SJSA1 (cell line): Measurements from ENCODE around the gene GALR3. TPM values are rescaled to one million over a fixed set of nuclear protein-coding genes. Genes with fewer than 3 reads are reported as not detected.
A peak's percentile ranks its signal among the peaks of the same experiment; 100 is the strongest.

ENCODE experiments used
- DNase-seq, 2 experiments: peaks; one replicate each; pipeline ENCODE4 v3.0.0-alpha.2; 2015 to 2020; ENCODE audit warnings: low spot score in 2 of 2, low read depth in 1 of 2
- H3K27ac ChIP-seq: fragments of 250-450 bp; sonication (Bioruptor Pico); 2 replicates; pipeline ENCODE4 v1.5.1; 2020; ENCODE audit warnings: mild to moderate bottlenecking, moderate library complexity
- H3K27me3 ChIP-seq: fragments of 250-450 bp; sonication (Bioruptor Pico); replicated peaks from 2 replicates; pipeline ENCODE4 v1.5.1; 2020; ENCODE audit warnings: mild to moderate bottlenecking, moderate library complexity
- H3K36me3 ChIP-seq: fragments of 250-450 bp; sonication (Bioruptor Pico); 2 replicates; pipeline ENCODE4 v1.5.1; 2020; ENCODE audit warnings: mild to moderate bottlenecking
- H3K4me1 ChIP-seq: fragments of 250-450 bp; sonication (Bioruptor Pico); replicated peaks from 2 replicates; pipeline ENCODE4 v1.6.1; 2021; ENCODE audit warnings: mild to moderate bottlenecking
- H3K4me3 ChIP-seq: fragments of 250-450 bp; sonication (Bioruptor Pico); 2 replicates; pipeline ENCODE4 v1.5.1; 2020; ENCODE audit warnings: mild to moderate bottlenecking
- H3K9me3 ChIP-seq: fragments of 250-450 bp; sonication (Bioruptor Pico); replicated peaks from 2 replicates; pipeline ENCODE4 v1.5.1; 2020; ENCODE audit warnings: mild to moderate bottlenecking
- total RNA-seq: library from RNA; depleted of rRNA; stranded (reverse); fragments of >200 nt; shearing (Covaris generic); gene quantifications from 2 replicates; pipeline ENCODE4 v1.2.3, GENCODE V29; 2014

GALR3 gene
- total RNA-seq, 1 experiment from 2014 or later: not detected

- Histone ChIP-seq H3K27me3 (peaks cover 31% of the 10 kb centered on the region), H3K9me3 (peaks cover 7% of the 10 kb centered on the region; the same call in 1 of the 2 replicates), H3K27ac (no peak overlapping the region), H3K4me1 (peaks cover 26% of the 10 kb centered on the region), H3K36me3 (peaks cover 8% of the 10 kb centered on the region), H3K4me3 (no peak overlapping the region)
- no peak for DNase-seq
These were observed 2.8 kb upstream of the GALR3 start for GRCh38 chr22:37820350-37820749.

GRCh38 chr22:37822079-37822833 is 926 bp upstream of the GALR3 start:
- Histone ChIP-seq H3K9me3 (peaks cover 7% of the 10 kb centered on the region; the same call in 1 of the 2 replicates), H3K27me3 (peaks cover 31% of the 10 kb centered on the region), H3K27ac (no peak overlapping the region), H3K4me3 (no peak overlapping the region), H3K4me1 (peaks cover 26% of the 10 kb centered on the region), H3K36me3 (no peaks in the 10 kb centered on the region)
- no peak for DNase-seq

- peaks cover 9% of the 10 kb centered on the region for H3K36me3 ChIP-seq
- peaks cover 20% of the 10 kb centered on the region for H3K27me3 ChIP-seq
- H3K27ac ChIP-seq: no peak overlapping the region
- no peak for DNase-seq
- peaks cover 11% of the 10 kb centered on the region; the same call in 1 of the 2 replicates for H3K4me1 ChIP-seq
- peak overlapping the region; percentile 16; the same call in 1 of the 2 replicates for H3K4me3 ChIP-seq
- H3K9me3 ChIP-seq: no peaks in the 10 kb centered on the region
These were observed 1.8 kb downstream of the GALR3 start for GRCh38 chr22:37824674-37825641.

DNA sequence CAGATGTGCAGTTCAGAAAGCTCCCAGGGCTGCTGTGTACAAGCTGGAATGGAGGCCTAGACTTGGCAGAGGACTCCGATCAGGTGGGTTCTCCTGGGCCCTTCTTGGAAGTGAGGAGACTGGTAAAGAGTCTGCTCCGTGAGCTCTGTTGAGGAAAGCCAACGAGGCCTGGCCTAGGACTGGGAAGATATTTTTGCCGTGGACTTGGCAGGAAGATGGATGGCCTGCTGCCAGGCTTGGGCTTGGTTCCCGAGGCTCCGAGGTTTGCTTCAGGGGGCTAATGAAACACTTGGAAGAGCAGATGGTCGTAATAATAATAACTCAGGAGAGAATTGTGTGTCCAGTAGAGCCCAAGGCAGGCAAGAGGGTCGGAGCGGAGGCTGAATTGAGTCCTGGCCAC is 3.9 kb downstream of the GALR3 start:
- peaks cover 11% of the 10 kb centered on the region; the same call in 1 of the 2 replicates for H3K4me1 ChIP-seq
- H3K27ac ChIP-seq: no peak overlapping the region
- H3K27me3 ChIP-seq: peaks cover 20% of the 10 kb centered on the region
- no peak for DNase-seq
- H3K9me3 ChIP-seq: no peaks in the 10 kb centered on the region
- H3K36me3 ChIP-seq: peaks cover 30% of the 10 kb centered on the region
- no peak overlapping the region for H3K4me3 ChIP-seq

GRCh38 chr22:37830093-37830842 is 7.1 kb downstream of the GALR3 start:
- Histone ChIP-seq H3K27me3 (no peaks in the 10 kb centered on the region; the same call in 1 of the 2 replicates), H3K9me3 (no peaks in the 10 kb centered on the region), H3K4me1 (peaks cover under 1% of the 10 kb centered on the region; the same call in 1 of the 2 replicates), H3K27ac (no peak overlapping the region), H3K4me3 (no peak overlapping the region), H3K36me3 (peaks cover 59% of the 10 kb centered on the region)
- no peak for DNase-seq

DNA sequence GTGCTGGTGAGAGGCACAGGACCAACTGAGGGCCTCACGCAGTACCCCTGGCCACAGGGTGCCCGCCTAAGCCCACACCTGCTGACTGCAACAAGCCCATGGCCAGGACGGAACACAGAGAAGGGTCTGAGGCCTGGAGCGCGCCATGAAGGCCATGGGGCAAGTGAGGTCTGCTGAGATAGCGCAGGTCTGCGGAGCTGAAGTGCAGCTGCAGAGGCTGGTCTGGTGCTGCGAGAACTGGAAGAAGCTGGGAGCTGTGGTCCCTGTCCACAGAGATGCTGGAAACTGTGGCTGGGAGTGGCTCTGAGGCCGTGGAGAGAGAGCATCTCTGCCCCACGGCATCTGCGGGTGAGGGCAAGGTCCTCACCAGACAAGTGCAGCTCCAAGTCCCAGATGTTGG is 8.3 kb downstream of the GALR3 start:
- no peaks in the 10 kb centered on the region for H3K4me1 ChIP-seq
- H3K36me3 ChIP-seq: peaks cover 65% of the 10 kb centered on the region
- H3K27me3 ChIP-seq: no peaks in the 10 kb centered on the region
- H3K9me3 ChIP-seq: no peaks in the 10 kb centered on the region
- DNase-seq: no peak
- no peak overlapping the region for H3K27ac ChIP-seq
- H3K4me3 ChIP-seq: no peak overlapping the region

GRCh38 chr22:37832022-37832857 is 9.1 kb downstream of the GALR3 start:
- Histone ChIP-seq H3K27ac (no peak overlapping the region), H3K4me3 (no peak overlapping the region), H3K9me3 (no peaks in the 10 kb centered on the region), H3K4me1 (no peaks in the 10 kb centered on the region), H3K27me3 (no peaks in the 10 kb centered on the region), H3K36me3 (peaks cover 68% of the 10 kb centered on the region)
- DNase-seq: no peak

- Histone ChIP-seq H3K4me3 (no peak overlapping the region), H3K36me3 (peaks cover 44% of the 10 kb centered on the region), H3K27me3 (no peaks in the 10 kb centered on the region), H3K9me3 (0 out of 2 replicates have a peak, but pooled peaks cover 3% of the 10 kb centered on the region), H3K4me1 (peaks cover 6% of the 10 kb centered on the region), H3K27ac (no peak overlapping the region)
- DNase-seq: no peak
These were observed 19.0 kb downstream of the GALR3 start for GRCh38 chr22:37842015-37842793.

- Histone ChIP-seq H3K36me3 (peaks cover 32% of the 10 kb centered on the region), H3K27ac (peak overlapping the region; percentile 48), H3K4me3 (peak overlapping the region; percentile 93), H3K27me3 (no peaks in the 10 kb centered on the region), H3K9me3 (0 out of 2 replicates have a peak, but pooled peaks cover 3% of the 10 kb centered on the region), H3K4me1 (peaks cover 10% of the 10 kb centered on the region)
- no peak for DNase-seq
These were observed 20.5 kb downstream of the GALR3 start for GRCh38 chr22:37843741-37844089.

DNA sequence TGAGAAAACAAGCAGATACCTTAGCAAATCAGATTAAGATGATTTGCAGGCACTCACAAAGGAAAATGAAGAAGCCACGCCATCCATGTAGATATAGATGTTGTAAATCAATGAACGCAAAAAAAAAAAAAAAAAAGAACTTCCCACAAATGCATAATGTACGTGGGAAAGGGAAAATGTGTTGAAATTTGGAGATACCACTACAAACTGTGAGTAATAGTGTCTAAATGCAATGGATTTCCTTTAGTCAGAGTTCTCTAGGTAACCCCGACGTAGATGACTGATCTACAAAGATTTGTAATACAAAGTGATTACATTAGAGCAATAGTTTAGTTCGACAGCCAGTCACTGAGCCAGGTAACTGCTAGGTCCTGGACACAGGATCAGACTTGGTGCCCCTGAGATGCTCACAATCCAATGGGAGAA is 21.7 kb downstream of the GALR3 start:
- H3K4me3 ChIP-seq: peak overlapping the region; percentile 93
- H3K27ac ChIP-seq: no peak overlapping the region

DNA sequence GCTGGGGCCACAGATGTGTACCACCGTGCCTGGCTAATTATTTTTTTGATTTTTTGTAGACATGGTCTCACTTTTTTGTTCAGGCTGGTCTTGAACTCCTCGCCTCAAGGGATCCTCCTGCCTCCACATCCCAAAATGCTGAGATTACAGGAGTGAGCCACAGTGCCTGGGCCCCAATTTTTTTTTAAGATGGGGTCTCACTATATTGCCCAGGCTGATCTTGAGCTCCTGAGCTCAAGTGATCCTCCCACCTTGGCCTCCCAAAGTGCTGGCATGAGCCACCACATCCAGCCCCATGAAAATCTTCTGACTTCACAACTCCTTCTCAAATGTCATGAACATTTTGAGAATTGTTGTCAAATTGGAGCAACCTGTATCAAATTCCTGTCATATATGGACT is 23.3 kb downstream of the GALR3 start:
- H3K27me3 ChIP-seq: no peaks in the 10 kb centered on the region
- H3K27ac ChIP-seq: no peak overlapping the region
- 0 out of 2 replicates have a peak, but pooled peaks cover 8% of the 10 kb centered on the region for H3K9me3 ChIP-seq
- peaks cover 33% of the 10 kb centered on the region for H3K36me3 ChIP-seq
- peaks cover 20% of the 10 kb centered on the region for H3K4me1 ChIP-seq
- no peak overlapping the region for H3K4me3 ChIP-seq
- DNase-seq: no peak

More for the DNA sequence above, 21.7 kb downstream of the GALR3 start:
- no peak for DNase-seq
- H3K4me1 ChIP-seq: peaks cover 14% of the 10 kb centered on the region
- no peaks in the 10 kb centered on the region for H3K27me3 ChIP-seq
- H3K36me3 ChIP-seq: peaks cover 27% of the 10 kb centered on the region
- 0 out of 2 replicates have a peak, but pooled peaks cover 8% of the 10 kb centered on the region for H3K9me3 ChIP-seq

- H3K36me3 ChIP-seq: peaks cover 48% of the 10 kb centered on the region
- no peaks in the 10 kb centered on the region for H3K27me3 ChIP-seq
- peak overlapping the region; percentile 67 for H3K27ac ChIP-seq
- DNase-seq: no peak
- H3K4me1 ChIP-seq: peaks cover 15% of the 10 kb centered on the region
- H3K9me3 ChIP-seq: 0 out of 2 replicates have a peak, but pooled peaks cover 8% of the 10 kb centered on the region
- peak overlapping the region; percentile 90 for H3K4me3 ChIP-seq
These were observed 25.5 kb downstream of the GALR3 start for GRCh38 chr22:37848587-37849088.
